Measurements from ENCODE around the gene CEACAM1. TPM values are rescaled to one million over a fixed set of nuclear protein-coding genes. Genes with fewer than 3 reads are reported as not detected.

Gene CEACAM1
- total and polyA plus RNA-seq, 2 of the 13 experiments (the other 11 are each of a cell fraction or from before 2014, with no cell fraction given), result 13.5 to 332 TPM

GRCh38 chr19:42553292-42554045 is 25.2 kb upstream of the CEACAM1 start (continued):
- TF ChIP-seq ETS1 (CRISPR knock-in tag; IDR thresholded peaks at IDR 0.05) (no peak), ZNF672 (CRISPR knock-in tag; IDR thresholded peaks at IDR 0.05) (no peak), NR2F2 (IDR thresholded peaks at IDR 0.05; ENCODE audit: borderline replicate concordance, low read depth) (peak; percentile 67), ZFP36L1 (CRISPR knock-in tag; IDR thresholded peaks at IDR 0.05) (no peak), ZFP36L2 (CRISPR knock-in tag; IDR thresholded peaks at IDR 0.05) (no peak), EEA1 (CRISPR knock-in tag; IDR thresholded peaks at IDR 0.05; ENCODE audit: borderline replicate concordance) (no peak), ZSCAN30 (CRISPR knock-in tag; IDR thresholded peaks at IDR 0.05) (no peak), RARA (CRISPR knock-in tag; IDR thresholded peaks at IDR 0.05) (peak; percentile 50), HINFP (CRISPR knock-in tag; IDR thresholded peaks at IDR 0.05; ENCODE audit: low read depth) (no peak), SOX6 (IDR thresholded peaks at IDR 0.05) (no peak), SOX6 (CRISPR knock-in tag; IDR thresholded peaks at IDR 0.05) (peak; percentile 14; the same call in 1 of the 2 replicates), HMGXB4 (CRISPR knock-in tag; IDR thresholded peaks at IDR 0.05; ENCODE audit: borderline replicate concordance in 1 of 2, low read depth in 1 of 2) (no peak)
- TF ChIP-seq, protein P1, sequence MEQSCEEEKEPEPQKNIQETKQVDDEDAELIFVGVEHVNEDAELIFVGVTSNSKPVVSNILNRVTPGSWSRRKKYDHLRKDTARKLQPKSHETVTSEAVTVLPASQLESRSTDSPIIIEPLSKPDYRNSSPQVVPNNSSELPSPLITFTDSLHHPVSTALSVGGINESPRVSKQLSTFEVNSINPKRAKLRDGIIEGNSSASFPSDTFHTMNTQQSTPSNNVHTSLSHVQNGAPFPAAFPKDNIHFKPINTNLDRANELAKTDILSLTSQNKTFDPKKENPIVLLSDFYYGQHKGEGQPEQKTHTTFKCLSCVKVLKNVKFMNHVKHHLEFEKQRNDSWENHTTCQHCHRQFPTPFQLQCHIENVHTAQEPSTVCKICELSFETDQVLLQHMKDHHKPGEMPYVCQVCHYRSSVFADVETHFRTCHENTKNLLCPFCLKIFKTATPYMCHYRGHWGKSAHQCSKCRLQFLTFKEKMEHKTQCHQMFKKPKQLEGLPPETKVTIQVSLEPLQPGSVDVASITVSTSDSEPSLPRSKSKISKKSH (CRISPR knock-in tag; IDR thresholded peaks at IDR 0.05; ENCODE audit: borderline replicate concordance), result no peak

All from HepG2 (cell line).